ENCODE data around the gene CTNNA1.

- TF ChIP-seq CTCF (IDR thresholded peaks at IDR 0.05) (no peak), POLR2A (IDR thresholded peaks at IDR 0.05) (no peak)
Measured at GRCh38 chr5:138979684-138980280, 226.6 kb downstream of the CTNNA1 start.

Measured in lower leg skin (tissue), 3 donors.